Stimulated activated naive CD4-positive, alpha-beta T cell (primary cell): ENCODE results near the gene CENPT.

Experiments used
- DNase-seq, 6 experiments: peaks; one replicate each; lab custom pipeline; 2025; lab: John Stamatoyannopoulos, UW

The CENPT gene

GRCh38 chr16:67806428-67807147, 40.9 kb downstream of the CENPT start, which contains the start of the genes RANBP10 and TSNAXIP1:
RANBP10 (minus strand) TSS chr16:67806560; CDS start chr16:67806536, 24 bp downstream.
TSNAXIP1 (plus strand) TSS chr16:67806889; CDS start chr16:67807150, 261 bp downstream.
- peak; percentile 94 to 98 (median 96) for DNase-seq

- DNase-seq: no peak
Observed at GRCh38 chr16:67805718-67806427, 41.6 kb downstream of the CENPT start.

- no peak for DNase-seq
Observed at GRCh38 chr16:67804853-67805542, 42.5 kb downstream of the CENPT start.

GRCh38 chr16:67803894-67804293, 43.6 kb downstream of the CENPT start:
- no peak for DNase-seq

GRCh38 chr16:67801883-67802282, 45.6 kb downstream of the CENPT start:
- DNase-seq: peak in 4 of 6 experiments; percentile 13 to 42 (median 41)

GRCh38 chr16:67801241-67801640, 46.3 kb downstream of the CENPT start:
- DNase-seq: no peak

- DNase-seq: no peak
Observed at GRCh38 chr16:67800338-67800926, 47.1 kb downstream of the CENPT start.

GRCh38 chr16:67796099-67796718, 51.3 kb downstream of the CENPT start:
- DNase-seq: no peak

- DNase-seq: no peak
Observed at GRCh38 chr16:67790071-67790470, 57.4 kb downstream of the CENPT start.

- DNase-seq: no peak
Observed at GRCh38 chr16:67786491-67786890, 61.0 kb downstream of the CENPT start.

GRCh38 chr16:67783353-67783725, 64.2 kb downstream of the CENPT start:
- DNase-seq: no peak

GRCh38 chr16:67782567-67783352, 64.7 kb downstream of the CENPT start:
- DNase-seq: no peak

- DNase-seq: peak in 3 of 6 experiments; percentile 15 to 30 (median 29)
Observed at GRCh38 chr16:67781565-67781921, 66.0 kb downstream of the CENPT start.

- DNase-seq: no peak
Observed at GRCh38 chr16:67780847-67781564, 66.5 kb downstream of the CENPT start.

- DNase-seq: no peak
Observed at GRCh38 chr16:67779256-67780014, 68.1 kb downstream of the CENPT start.
